Ishikawa (cell line): ENCODE data around the gene PLCB1.

Experiments used
- EP300 ChIP-seq: IDR thresholded peaks from 2 replicates; pipeline ENCODE4 v1.6.1; 2012; ENCODE audit warnings: borderline replicate concordance
- RAD21 ChIP-seq: IDR thresholded peaks from 2 replicates; pipeline ENCODE4 v1.6.1; 2012; ENCODE audit warnings: low read depth
- TAF1 ChIP-seq: IDR thresholded peaks from 2 replicates; pipeline ENCODE4 v1.6.1; 2012; ENCODE audit warnings: low read depth, mild to moderate bottlenecking
- TCF12 ChIP-seq: IDR thresholded peaks from 2 replicates; pipeline ENCODE4 v1.6.1; 2012; ENCODE audit warnings: low read depth
- TEAD4 ChIP-seq: IDR thresholded peaks from 2 replicates; pipeline ENCODE4 v1.6.1; 2012
- TF ChIP-seq, protein P1 (sequence below): IDR thresholded peaks from 2 replicates; pipeline ENCODE4 v1.6.1; 2012; ENCODE audit warnings: low read depth, mild to moderate bottlenecking
- TF ChIP-seq, protein P2 (sequence below): IDR thresholded peaks from 2 replicates; pipeline ENCODE4 v1.6.1; 2012

DNA sequence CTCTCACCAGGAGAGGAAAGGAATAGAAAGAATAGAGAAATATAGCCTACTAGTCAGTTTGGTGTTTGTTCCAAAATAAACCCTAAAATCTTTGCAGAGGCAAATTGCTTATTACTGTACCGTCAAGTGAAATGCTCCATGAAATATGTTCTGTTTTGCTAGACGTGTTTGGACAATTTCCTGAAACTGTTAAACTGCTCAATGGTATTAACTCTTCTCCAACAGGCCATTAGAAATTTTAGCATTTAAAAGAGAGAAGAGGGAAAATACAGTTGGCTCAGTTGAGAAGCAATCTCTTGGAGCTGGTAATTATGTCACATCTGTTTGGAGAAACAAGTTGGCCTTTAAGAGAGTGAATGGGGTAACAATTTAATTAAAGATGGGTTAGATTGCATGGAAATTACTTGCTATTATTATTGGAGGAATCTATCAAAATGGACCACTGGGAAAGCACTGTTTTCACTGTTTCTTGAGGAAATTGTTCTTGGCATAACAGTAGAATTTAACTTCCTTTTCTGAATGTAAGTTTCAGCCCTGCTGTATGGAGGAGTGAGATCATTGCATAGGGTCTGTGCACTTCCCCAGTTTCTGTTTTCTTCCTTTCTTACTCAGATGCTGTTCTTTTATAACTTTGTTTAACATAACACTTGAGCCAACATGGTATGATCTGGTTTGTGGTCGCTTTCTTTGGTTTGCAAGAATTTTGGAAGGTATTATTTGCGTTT is 373.6 kb downstream of the PLCB1 start:
- no peak for TF ChIP-seq TAF1
- TF ChIP-seq EP300: no peak
- TF ChIP-seq, protein P1, sequence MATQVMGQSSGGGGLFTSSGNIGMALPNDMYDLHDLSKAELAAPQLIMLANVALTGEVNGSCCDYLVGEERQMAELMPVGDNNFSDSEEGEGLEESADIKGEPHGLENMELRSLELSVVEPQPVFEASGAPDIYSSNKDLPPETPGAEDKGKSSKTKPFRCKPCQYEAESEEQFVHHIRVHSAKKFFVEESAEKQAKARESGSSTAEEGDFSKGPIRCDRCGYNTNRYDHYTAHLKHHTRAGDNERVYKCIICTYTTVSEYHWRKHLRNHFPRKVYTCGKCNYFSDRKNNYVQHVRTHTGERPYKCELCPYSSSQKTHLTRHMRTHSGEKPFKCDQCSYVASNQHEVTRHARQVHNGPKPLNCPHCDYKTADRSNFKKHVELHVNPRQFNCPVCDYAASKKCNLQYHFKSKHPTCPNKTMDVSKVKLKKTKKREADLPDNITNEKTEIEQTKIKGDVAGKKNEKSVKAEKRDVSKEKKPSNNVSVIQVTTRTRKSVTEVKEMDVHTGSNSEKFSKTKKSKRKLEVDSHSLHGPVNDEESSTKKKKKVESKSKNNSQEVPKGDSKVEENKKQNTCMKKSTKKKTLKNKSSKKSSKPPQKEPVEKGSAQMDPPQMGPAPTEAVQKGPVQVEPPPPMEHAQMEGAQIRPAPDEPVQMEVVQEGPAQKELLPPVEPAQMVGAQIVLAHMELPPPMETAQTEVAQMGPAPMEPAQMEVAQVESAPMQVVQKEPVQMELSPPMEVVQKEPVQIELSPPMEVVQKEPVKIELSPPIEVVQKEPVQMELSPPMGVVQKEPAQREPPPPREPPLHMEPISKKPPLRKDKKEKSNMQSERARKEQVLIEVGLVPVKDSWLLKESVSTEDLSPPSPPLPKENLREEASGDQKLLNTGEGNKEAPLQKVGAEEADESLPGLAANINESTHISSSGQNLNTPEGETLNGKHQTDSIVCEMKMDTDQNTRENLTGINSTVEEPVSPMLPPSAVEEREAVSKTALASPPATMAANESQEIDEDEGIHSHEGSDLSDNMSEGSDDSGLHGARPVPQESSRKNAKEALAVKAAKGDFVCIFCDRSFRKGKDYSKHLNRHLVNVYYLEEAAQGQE: no peak
- TF ChIP-seq, protein P2, sequence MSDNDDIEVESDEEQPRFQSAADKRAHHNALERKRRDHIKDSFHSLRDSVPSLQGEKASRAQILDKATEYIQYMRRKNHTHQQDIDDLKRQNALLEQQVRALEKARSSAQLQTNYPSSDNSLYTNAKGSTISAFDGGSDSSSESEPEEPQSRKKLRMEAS: no peak
- no peak for TF ChIP-seq RAD21
- no peak for TF ChIP-seq TEAD4
- no peak for TF ChIP-seq TCF12
